ENCODE measurements around the gene PPP2R1B. TPM values are rescaled to one million over a fixed set of nuclear protein-coding genes. Genes with fewer than 3 reads are reported as not detected.

PPP2R1B gene
- total and polyA plus RNA-seq, 8 donors: 5.5 to 71.2 (median 24.8) TPM

GRCh38 chr11:111814106-111814505, 47.9 kb upstream of the PPP2R1B start:
- Histone ChIP-seq H3K4me3 (no peak overlapping the region), H3K9me3 (no peaks in the 10 kb centered on the region), H3K27me3 (no peaks in the 10 kb centered on the region), H3K4me1 (peaks cover 0 to 20% (median 12%) of the 10 kb centered on the region in 4 donors), H3K36me3 (peaks cover 5 to 11% (median 7%) of the 10 kb centered on the region in 4 donors), H3K27ac (peak overlapping the region in 4 of 5 donors; percentile 36 to 79 (median 50))
- WGBS, 5 donors: 50 to 62% (median 61%) methylated on average over 1 of the region's 1 CpG
- TF ChIP-seq EP300 (IDR thresholded peaks at IDR 0.05) (no peak), CTCF (IDR thresholded peaks at IDR 0.05) (no peak), POLR2A (IDR thresholded peaks at IDR 0.05) (no peak), POLR2AphosphoS5 (IDR thresholded peaks at IDR 0.05) (no peak)
- intact Hi-C loops (cut with DNase I; ENCODE audit: low total_unique reads): no loop called here
- no peak for DNase-seq

GRCh38 chr11:111812211-111812610, 46.0 kb upstream of the PPP2R1B start:
- no peak overlapping the region for H3K27ac ChIP-seq
- peaks cover 5 to 30% (median 26%) of the 10 kb centered on the region in 4 donors for H3K36me3 ChIP-seq
- H3K9me3 ChIP-seq: no peaks in the 10 kb centered on the region
- H3K27me3 ChIP-seq: no peaks in the 10 kb centered on the region
- no peak for DNase-seq
- no peak overlapping the region for H3K4me3 ChIP-seq
- intact Hi-C loops (cut with DNase I; ENCODE audit: low total_unique reads): no loop called here
- peaks cover 0 to 12% (median 9%) of the 10 kb centered on the region in 4 donors for H3K4me1 ChIP-seq
- WGBS, 5 donors: 92 to 99% (median 96%) methylated on average over 2 of the region's 2 CpGs
- TF ChIP-seq POLR2A (IDR thresholded peaks at IDR 0.05) (no peak), EP300 (IDR thresholded peaks at IDR 0.05) (no peak), POLR2AphosphoS5 (IDR thresholded peaks at IDR 0.05) (no peak), CTCF (IDR thresholded peaks at IDR 0.05) (no peak)

GRCh38 chr11:111811445-111811844, 45.3 kb upstream of the PPP2R1B start:
- no peaks in the 10 kb centered on the region for H3K9me3 ChIP-seq
- no peak overlapping the region for H3K4me3 ChIP-seq
- H3K27me3 ChIP-seq: no peaks in the 10 kb centered on the region
- no peak for DNase-seq
- peaks cover 5 to 35% (median 31%) of the 10 kb centered on the region in 4 donors for H3K36me3 ChIP-seq
- intact Hi-C loops (cut with DNase I; ENCODE audit: low total_unique reads): no loop called here
- no peak overlapping the region for H3K27ac ChIP-seq
- WGBS, 5 donors: 94 to 99% (median 94%) methylated on average over 2 of the region's 2 CpGs
- H3K4me1 ChIP-seq: peaks cover 0 to 12% (median 9%) of the 10 kb centered on the region in 4 donors
- TF ChIP-seq POLR2AphosphoS5 (IDR thresholded peaks at IDR 0.05) (no peak), POLR2A (IDR thresholded peaks at IDR 0.05) (no peak), EP300 (IDR thresholded peaks at IDR 0.05) (no peak), CTCF (IDR thresholded peaks at IDR 0.05) (no peak)

- H3K9me3 ChIP-seq: no peaks in the 10 kb centered on the region
- TF ChIP-seq POLR2A (IDR thresholded peaks at IDR 0.05) (no peak), POLR2AphosphoS5 (IDR thresholded peaks at IDR 0.05) (no peak), EP300 (IDR thresholded peaks at IDR 0.05) (no peak), CTCF (IDR thresholded peaks at IDR 0.05) (no peak)
- H3K4me1 ChIP-seq: no peaks in the 10 kb centered on the region
- no peaks in the 10 kb centered on the region for H3K27me3 ChIP-seq
- WGBS, 5 donors: 85 to 96% (median 94%) methylated on average over 2 of the region's 2 CpGs
- H3K36me3 ChIP-seq: peaks cover 5 to 58% (median 52%) of the 10 kb centered on the region in 4 donors
- DNase-seq: no peak
- no peak overlapping the region for H3K27ac ChIP-seq
- H3K4me3 ChIP-seq: no peak overlapping the region
- intact Hi-C loops (cut with DNase I; ENCODE audit: low total_unique reads): no loop called here
Observed at GRCh38 chr11:111808834-111809233, 42.6 kb upstream of the PPP2R1B start.

Data from stomach (tissue), 9 donors.